ENCODE results near the gene PLTP.

The PLTP gene

GRCh38 chr20:45912344-45912682 is 358 bp upstream of the PLTP start:
- TF ChIP-seq ZBTB20 (tag by site-specific recombination; IDR thresholded peaks at IDR 0.05) (no peak), HOXC10 (CRISPR knock-in tag; IDR thresholded peaks at IDR 0.05) (no peak), ZNF26 (tag by site-specific recombination; IDR thresholded peaks at IDR 0.05) (no peak), ZNF423 (tag by site-specific recombination; IDR thresholded peaks at IDR 0.05) (no peak), ZBTB48 (tag by site-specific recombination; IDR thresholded peaks at IDR 0.05) (no peak), ZNF549 (tag by site-specific recombination; IDR thresholded peaks at IDR 0.05) (no peak), ZNF248 (tag by site-specific recombination; IDR thresholded peaks at IDR 0.05) (no peak), SCRT2 (tag by site-specific recombination; IDR thresholded peaks at IDR 0.05) (no peak), TRIM28 (IDR thresholded peaks at IDR 0.05; ENCODE audit: borderline replicate concordance, low read length) (no peak), ZNF670 (tag by site-specific recombination; IDR thresholded peaks at IDR 0.05; ENCODE audit: low read depth) (no peak), ZNF621 (tag by site-specific recombination; IDR thresholded peaks at IDR 0.05) (no peak), INSM2 (tag by site-specific recombination; IDR thresholded peaks at IDR 0.05) (no peak), ZNF704 (tag by site-specific recombination; IDR thresholded peaks at IDR 0.05) (no peak), ZBTB17 (tag by site-specific recombination; IDR thresholded peaks at IDR 0.05) (no peak), PRDM2 (tag by site-specific recombination; IDR thresholded peaks at IDR 0.05; ENCODE audit: borderline replicate concordance) (no peak), ZNF362 (tag by site-specific recombination; IDR thresholded peaks at IDR 0.05) (no peak)
- no peaks in the 10 kb centered on the region for H3K9me3 ChIP-seq (ENCODE audit: control insufficient read depth, insufficient read depth, low read depth, low read length)
- no peaks in the 10 kb centered on the region for H3K4me1 ChIP-seq (ENCODE audit: control insufficient read depth, insufficient read depth, low read length)
- no peak overlapping the region for H3K27ac ChIP-seq (ENCODE audit: extremely low read depth, low read depth, low read length)
- H3K36me3 ChIP-seq (ENCODE audit: control insufficient read depth in 2 of 2, insufficient read depth in 1 of 2, low read length in 2 of 2), result no peaks in the 10 kb centered on the region
- no peak overlapping the region for H3K4me3 ChIP-seq (ENCODE audit: low read depth, low read length)
- CTCF ChIA-PET, result no interaction called here
- POLR2A ChIA-PET, result no interaction called here
